ENCODE results near the gene DIO3. TPM values are rescaled to one million over a fixed set of nuclear protein-coding genes. Genes with fewer than 3 reads are reported as not detected.

DIO3 gene
- not detected in 2 replicates for total RNA-seq (2014; rRNA removed; shearing (Covaris generic))

GRCh38 chr14:101561145-101561896 lies at the start of gene DIO3:
Gene DIO3, plus strand, starts transcription at chr14:101561495.
- DNase-seq (ENCODE audit: low spot score): no peak

GRCh38 chr14:101511620-101512375 lies 49.5 kb upstream of the DIO3 start:
- DNase-seq (ENCODE audit: low spot score): no peak

- no peak for DNase-seq (ENCODE audit: low spot score)
These were observed 49.0 kb upstream of the DIO3 start for GRCh38 chr14:101512376-101512695.

- DNase-seq (ENCODE audit: low spot score): no peak
These were observed 47.2 kb upstream of the DIO3 start for GRCh38 chr14:101514136-101514535.

GRCh38 chr14:101516401-101516800 lies 44.9 kb upstream of the DIO3 start:
- DNase-seq (ENCODE audit: low spot score): no peak

GRCh38 chr14:101518611-101519473 lies 42.5 kb upstream of the DIO3 start:
- no peak for DNase-seq (ENCODE audit: low spot score)

- no peak for DNase-seq (ENCODE audit: low spot score)
These were observed 40.4 kb upstream of the DIO3 start for GRCh38 chr14:101520621-101521472.

- DNase-seq (ENCODE audit: low spot score): no peak
These were observed 39.8 kb upstream of the DIO3 start for GRCh38 chr14:101521473-101521915.

GRCh38 chr14:101521978-101522377 lies 39.3 kb upstream of the DIO3 start:
- DNase-seq (ENCODE audit: low spot score): no peak

- DNase-seq (ENCODE audit: low spot score): no peak
These were observed 35.4 kb upstream of the DIO3 start for GRCh38 chr14:101525640-101526527.

GRCh38 chr14:101527987-101528386 lies 33.3 kb upstream of the DIO3 start:
- no peak for DNase-seq (ENCODE audit: low spot score)

GRCh38 chr14:101529079-101529478 lies 32.2 kb upstream of the DIO3 start:
- no peak for DNase-seq (ENCODE audit: low spot score)

GRCh38 chr14:101534198-101534597 lies 27.1 kb upstream of the DIO3 start:
- DNase-seq (ENCODE audit: low spot score): no peak

GRCh38 chr14:101535232-101535631 lies 26.1 kb upstream of the DIO3 start:
- DNase-seq (ENCODE audit: low spot score): no peak

GRCh38 chr14:101535701-101536207 lies 25.5 kb upstream of the DIO3 start:
- no peak for DNase-seq (ENCODE audit: low spot score)

- DNase-seq (ENCODE audit: low spot score): no peak
These were observed 24.0 kb upstream of the DIO3 start for GRCh38 chr14:101537286-101537685.

GRCh38 chr14:101538878-101539277 lies 22.4 kb upstream of the DIO3 start:
- DNase-seq (ENCODE audit: low spot score): no peak

GRCh38 chr14:101539880-101540279 lies 21.4 kb upstream of the DIO3 start:
- no peak for DNase-seq (ENCODE audit: low spot score)

- DNase-seq (ENCODE audit: low spot score): no peak
These were observed 20.5 kb upstream of the DIO3 start for GRCh38 chr14:101540481-101541462.
